NCI-H2196 treated with DMSO at 0.1 percent for 48 hours (cell line): ENCODE results near the gene FBXO46.

ENCODE experiments used
- DNase-seq: peaks from one replicate; lab custom pipeline; 2025; ENCODE audit not compliant: unreplicated experiment; lab: John Stamatoyannopoulos, UW

The FBXO46 gene, protein sequence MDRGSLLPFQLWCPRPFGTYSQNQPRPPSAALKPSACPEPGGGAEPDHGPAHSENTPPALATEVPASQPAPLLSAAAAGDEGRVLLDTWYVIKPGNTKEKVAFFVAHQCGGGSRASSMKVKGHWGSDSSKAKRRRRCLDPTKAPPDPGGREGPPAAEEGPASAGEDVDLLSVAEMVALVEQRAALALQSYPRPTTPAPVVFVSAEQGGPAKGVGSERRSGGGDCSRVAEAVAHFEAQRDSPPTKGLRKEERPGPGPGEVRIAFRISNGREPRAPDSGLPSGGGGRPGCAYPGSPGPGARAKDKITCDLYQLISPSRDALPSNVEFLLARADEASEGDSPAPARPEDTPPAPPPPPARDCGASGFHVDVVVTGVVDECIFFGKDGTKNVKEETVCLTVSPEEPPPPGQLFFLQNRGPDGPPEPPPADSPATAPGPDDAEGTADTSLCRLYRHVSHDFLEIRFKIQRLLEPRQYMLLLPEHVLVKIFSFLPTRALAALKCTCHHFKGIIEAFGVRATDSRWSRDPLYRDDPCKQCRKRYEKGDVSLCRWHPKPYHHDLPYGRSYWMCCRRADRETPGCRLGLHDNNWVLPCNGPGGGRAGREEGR

GRCh38 chr19:45730368-45731288 is at the start of gene FBXO46:
TSS of gene FBXO46 (minus strand) at chr19:45730896. CDS start at chr19:45713495, 17,401 bp downstream.
- peak; percentile 98 for DNase-seq

- DNase-seq = no peak
Measured at GRCh38 chr19:45780146-45780447, 49.4 kb upstream of the FBXO46 start.

- DNase-seq = peak; percentile 75
Measured at GRCh38 chr19:45779231-45780145, 48.8 kb upstream of the FBXO46 start.

GRCh38 chr19:45778010-45778661 is 47.4 kb upstream of the FBXO46 start:
- no peak for DNase-seq

DNA sequence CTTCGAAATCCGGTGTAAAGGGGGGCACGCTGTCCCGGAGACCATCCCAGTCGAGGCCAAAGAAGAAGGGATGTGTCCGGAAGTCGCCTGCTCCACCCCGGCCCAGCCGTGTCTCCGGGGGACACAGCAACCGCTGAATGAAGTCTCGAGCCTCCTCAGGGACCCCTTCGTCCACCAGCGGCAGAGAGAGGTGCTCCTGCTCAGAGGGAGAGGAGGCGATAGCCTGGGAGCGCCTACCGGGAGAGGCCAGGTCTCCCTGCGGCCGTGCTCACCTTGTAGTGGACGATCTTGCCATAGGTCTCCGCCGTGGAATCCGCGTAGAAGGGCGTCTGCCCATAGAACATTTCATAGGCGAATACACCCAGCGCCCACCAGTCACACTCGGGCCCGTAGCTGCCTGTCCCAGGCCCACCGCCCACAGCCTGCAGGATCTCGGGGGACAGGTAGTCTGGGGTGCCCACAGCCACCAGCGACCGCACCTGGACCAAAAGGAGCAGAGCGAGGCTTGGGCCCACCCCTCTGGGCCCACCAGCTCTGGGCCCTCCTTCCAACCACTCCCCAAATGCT is 46.8 kb upstream of the FBXO46 start:
- no peak for DNase-seq

- no peak for DNase-seq
Measured at GRCh38 chr19:45774765-45775164, 44.1 kb upstream of the FBXO46 start.

- DNase-seq = no peak
Measured at GRCh38 chr19:45773384-45773783, 42.7 kb upstream of the FBXO46 start.

GRCh38 chr19:45772912-45773311 is 42.2 kb upstream of the FBXO46 start:
- no peak for DNase-seq

- no peak for DNase-seq
Measured at GRCh38 chr19:45772130-45772840, 41.6 kb upstream of the FBXO46 start.

DNA sequence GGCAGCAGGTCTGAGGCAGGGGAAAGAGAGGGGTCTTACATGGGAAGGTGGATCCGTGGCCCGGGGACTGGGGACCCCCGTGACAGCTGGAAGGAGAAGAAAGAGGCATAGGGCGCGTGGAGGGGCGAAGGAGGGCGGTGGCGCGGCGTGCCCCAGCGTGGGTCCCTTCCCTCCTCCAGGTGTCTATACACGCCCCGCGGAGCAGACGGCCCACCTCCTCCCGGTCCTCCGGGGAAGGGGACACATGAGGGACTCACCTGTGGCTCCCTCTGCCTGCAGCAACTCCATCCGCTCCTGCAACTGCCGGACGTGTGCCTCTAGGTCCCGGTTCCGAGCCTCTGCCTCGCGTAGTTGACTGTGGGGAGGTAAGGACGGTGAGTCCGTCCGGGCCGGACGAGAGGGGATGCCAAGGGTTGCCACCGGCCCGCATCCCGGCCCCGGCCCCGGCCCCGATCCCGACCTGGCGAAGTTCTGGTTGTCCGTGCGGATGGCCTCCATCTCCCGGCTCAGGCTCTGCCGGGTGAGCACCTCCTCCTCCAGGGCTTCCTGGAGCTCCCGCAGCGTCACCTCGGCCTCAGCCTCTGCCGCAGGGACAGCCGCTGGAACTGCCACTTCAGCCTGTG is 40.7 kb upstream of the FBXO46 start:
- DNase-seq = no peak

- peak; percentile 96 for DNase-seq
Measured at GRCh38 chr19:45770192-45771101, 39.8 kb upstream of the FBXO46 start.

DNA sequence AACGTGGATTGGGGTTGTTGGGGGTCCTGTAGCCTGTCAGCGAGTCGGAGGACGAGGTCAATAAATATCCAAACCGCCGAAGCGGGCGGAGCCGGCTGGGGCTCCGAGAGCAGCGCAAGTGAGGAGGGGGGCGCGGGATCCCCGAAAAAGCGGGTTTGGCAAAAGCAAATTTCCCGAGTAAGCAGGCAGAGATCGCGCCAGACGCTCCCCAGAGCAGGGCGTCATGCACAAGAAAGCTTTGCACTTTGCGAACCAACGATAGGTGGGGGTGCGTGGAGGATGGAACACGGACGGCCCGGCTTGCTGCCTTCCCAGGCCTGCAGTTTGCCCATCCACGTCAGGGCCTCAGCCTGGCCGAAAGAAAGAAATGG is 39.1 kb upstream of the FBXO46 start:
- DNase-seq = no peak

GRCh38 chr19:45768984-45769782 is 38.5 kb upstream of the FBXO46 start, which contains the start of gene SIX5:
TSS of gene SIX5 (minus strand) at chr19:45769252. CDS start at chr19:45768844, 408 bp downstream.
- DNase-seq = peak; percentile 90

- DNase-seq = no peak
Measured at GRCh38 chr19:45768655-45768983, 37.9 kb upstream of the FBXO46 start.

DNA sequence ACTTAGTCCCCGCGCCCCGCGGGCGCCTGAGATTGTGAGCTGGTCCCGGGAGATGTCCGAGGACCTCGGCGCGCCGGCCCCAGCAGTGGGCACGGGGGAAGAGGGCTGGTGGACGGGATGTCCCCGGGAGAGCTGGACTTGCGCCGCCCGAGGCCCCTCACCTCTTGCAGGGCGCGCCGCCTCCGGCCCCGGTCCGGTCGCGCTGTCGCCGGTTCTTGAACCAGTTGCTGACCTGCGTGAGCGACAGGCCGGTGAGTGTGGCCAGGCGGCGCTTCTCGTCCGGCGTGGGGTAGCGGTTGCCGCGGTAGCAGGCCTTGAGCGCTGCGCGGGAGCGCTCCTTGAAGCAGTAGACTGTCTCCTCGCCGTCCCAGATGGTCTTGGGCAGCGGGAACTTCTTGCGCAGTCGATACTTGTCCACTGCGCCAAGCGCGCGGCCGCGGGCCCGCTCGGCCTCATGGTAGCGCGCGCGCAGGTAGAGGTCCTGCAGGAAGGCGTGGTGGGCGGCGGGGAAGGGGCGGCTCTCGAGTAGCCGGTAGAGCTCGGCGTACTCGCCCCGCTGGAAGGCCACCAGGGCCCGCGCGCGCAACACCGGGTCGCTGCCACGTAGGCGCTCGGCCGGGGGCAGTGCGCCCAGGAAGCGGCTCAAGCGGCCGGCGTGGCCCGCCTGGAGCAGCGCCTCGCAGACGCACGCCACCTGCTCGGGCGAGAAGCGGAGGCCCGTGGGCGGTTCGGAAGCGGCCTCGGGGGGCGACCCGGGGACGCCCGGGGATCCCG is 37.4 kb upstream of the FBXO46 start:
- no peak for DNase-seq

GRCh38 chr19:45767410-45767880 is 36.7 kb upstream of the FBXO46 start:
- DNase-seq = peak; percentile 18
